ENCODE data around the gene UBL5.

DNA sequence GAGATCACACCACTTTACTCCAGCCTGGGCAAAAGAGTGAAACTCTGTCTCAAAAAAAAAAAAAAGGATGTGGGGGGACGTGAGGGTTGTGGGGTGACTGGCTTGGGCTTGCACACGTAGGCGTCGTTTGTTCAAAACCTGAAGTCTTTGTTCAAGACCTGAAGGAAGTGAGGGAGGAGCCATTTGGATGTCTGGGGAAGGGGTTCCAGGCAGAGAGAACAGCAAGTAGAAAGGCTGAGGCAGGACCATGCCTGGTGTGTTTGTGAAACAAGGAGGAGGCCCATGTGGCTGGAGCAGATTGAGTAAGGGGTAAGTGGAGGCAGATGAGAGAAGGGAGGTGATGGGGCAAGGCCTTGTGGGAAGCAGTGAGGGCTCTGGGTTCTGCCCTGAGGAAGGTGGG lies 35.2 kb downstream of the UBL5 start:
- TF ChIP-seq POLR2A (IDR thresholded peaks at IDR 0.05; ENCODE audit: low read depth, low read length), result no peak
- no peak for TF ChIP-seq POLR2AphosphoS5 (IDR thresholded peaks at IDR 0.05; ENCODE audit: low read depth, low read length)
- TF ChIP-seq TAF1 (IDR thresholded peaks at IDR 0.05; ENCODE audit: low read depth, low read length), result no peak
- no peak for TF ChIP-seq SPI1 (IDR thresholded peaks at IDR 0.05; ENCODE audit: low read depth, low read length)
- no peak for TF ChIP-seq POU2F2 (IDR thresholded peaks at IDR 0.05; ENCODE audit: low read depth, low read length)
- TF ChIP-seq PAX5 (IDR thresholded peaks at IDR 0.05; ENCODE audit: insufficient read depth, low read length, severe bottlenecking), result no peak

Data from GM12891 (cell line).